Stimulated activated CD4-positive, alpha-beta T cell treated with anti-CD3 and anti-CD28 coated beads, TNF-alpha, amount 100 ng/mL, for 4 hours (primary cell): ENCODE data around the gene ZNF324B.
"Not testable (repeated sequence)": the region's sequence is repeated elsewhere in the genome, so short reads cannot be mapped to it uniquely, and the experiment has no call there.

Experiments
- DNase-seq, 3 experiments: peaks; one replicate each; pipeline ENCODE4 v3.0.0-alpha.2; 2020; ENCODE audit warnings: low read depth in 3 of 3

The ZNF324B gene

DNA sequence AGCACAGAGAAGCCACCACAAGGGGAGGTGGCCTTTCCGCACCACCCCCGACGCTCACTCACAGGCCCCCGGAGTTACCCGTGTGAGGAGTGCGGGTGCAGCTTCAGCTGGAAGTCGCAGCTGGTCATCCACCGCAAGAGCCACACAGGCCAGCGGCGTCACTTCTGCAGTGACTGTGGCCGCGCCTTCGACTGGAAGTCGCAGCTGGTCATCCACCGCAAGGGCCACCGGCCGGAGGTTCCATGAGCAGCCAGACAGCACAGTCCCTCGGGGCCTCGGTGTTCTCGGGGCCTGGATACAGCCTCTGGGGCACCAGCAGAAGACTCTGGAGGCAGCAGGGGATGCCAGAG is 29.0 kb downstream of the ZNF324B start:
- no peak for DNase-seq

DNA sequence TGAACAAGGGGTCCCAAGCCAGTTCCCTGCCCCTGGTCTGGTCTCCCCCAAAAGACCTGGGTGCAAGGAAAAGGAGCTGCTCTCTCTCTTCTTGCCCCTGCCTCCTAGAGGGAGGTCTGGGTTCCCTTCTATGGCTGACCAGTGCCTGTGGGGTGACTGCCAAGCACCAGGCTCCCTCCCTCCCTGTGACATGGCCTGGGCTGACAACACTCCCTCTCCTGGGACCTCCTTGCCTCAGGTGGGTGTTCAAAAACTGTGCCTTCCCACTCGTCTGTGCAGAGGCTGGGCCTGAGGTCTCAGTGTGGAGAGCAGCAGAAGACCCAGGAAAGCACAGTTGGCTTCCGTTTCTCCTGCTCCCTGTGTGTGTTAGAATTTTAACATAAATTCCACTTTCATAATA is 29.4 kb downstream of the ZNF324B start:
- no peak for DNase-seq

DNA sequence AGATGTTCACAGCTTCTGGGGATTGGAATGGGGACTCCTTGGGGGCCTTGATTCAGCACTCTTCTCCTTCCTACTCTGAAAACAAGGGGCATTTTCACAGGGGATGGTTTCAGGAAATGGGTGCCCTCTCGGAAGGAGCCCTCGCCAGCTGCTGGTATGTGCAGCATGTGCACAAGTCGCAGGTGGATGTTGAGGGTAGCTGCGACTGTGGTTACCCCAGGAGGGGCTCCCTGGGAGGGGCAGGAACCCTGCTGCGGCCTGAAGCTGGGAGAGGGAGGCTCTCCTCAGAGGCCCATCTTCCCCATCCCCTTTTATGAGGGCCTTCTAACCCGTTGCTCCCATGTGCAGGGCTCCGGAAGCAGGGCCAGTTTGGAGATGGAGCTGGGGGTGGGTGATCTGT is 30.9 kb downstream of the ZNF324B start:
- DNase-seq = no peak

DNA sequence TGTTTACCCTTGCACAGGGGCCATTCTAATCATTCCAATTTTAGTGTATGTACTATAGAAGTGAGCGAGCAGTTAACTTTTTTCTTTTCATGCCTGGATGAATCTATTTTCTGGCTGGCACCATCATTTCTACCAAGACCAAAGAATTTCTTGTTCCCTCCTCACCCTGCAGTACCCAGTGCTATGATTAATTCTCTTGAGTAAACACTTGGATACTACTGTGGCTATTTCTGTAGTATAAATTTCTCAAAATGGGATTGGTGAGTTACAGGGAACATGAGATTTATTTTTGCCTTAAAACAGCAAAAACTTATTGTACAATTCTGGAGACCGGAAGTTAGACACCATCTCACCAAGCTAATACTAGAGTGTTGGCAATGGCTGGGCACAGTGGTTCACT is 32.4 kb downstream of the ZNF324B start:
- no peak for DNase-seq

DNA sequence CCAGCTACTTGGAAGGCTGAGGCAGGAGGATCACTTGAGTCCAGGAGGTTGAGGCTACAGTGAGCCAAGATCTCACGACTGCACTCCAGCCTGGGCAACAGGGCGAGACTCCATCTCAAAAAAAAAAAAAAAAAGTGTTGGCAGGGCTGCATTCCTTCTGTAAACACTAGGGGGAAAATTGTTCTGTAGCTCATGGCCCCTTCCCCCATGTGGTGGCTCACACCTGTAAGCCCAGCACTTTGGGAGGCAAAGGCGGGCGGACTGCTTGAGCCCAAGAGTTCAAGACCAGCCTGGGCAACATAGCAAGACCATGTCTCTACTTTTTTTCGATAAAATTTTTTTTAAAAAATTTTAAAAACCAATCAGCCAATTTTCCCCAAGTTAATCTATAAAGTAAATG is 32.9 kb downstream of the ZNF324B start:
- not testable (repeated sequence) for DNase-seq

DNA sequence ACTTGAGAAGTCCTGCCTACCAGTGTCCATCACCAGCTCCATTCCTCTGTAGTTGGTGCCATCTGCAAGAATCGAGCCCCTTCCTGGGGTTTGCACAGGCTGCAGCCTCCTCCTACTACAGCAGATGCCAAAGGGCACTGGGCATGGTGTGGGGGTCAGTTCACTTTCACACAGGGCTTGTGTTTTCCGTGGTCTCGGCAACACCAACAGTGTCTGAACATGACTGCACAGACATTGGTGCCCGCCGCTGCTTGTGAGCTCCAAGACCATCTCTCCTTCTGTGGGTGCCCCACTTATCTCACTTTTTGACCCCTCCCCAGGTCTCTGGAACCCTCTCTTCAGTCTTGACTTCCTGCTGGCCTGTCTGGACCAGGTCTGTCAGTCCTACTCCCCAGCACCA is 40.0 kb downstream of the ZNF324B start:
- DNase-seq = no peak

DNA sequence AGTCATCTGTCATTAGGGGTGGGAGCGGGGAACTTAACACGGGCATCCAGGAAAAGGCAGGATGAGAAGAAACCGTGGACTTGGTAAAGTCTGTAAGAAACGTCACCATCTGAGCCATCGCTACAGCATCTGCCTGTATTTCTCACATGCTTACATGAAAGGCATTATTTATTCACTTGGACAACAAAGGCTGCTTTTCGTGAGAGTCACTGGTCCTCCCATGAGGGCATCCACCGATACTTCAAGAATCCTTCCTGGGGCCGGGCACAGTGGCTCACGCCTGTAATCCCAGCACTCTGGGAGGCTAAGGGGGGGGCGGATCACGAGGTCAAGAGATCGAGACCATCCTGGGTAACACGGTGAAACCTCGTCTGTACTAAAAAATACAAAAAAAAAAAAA is 40.8 kb downstream of the ZNF324B start:
- DNase-seq = no peak

DNA sequence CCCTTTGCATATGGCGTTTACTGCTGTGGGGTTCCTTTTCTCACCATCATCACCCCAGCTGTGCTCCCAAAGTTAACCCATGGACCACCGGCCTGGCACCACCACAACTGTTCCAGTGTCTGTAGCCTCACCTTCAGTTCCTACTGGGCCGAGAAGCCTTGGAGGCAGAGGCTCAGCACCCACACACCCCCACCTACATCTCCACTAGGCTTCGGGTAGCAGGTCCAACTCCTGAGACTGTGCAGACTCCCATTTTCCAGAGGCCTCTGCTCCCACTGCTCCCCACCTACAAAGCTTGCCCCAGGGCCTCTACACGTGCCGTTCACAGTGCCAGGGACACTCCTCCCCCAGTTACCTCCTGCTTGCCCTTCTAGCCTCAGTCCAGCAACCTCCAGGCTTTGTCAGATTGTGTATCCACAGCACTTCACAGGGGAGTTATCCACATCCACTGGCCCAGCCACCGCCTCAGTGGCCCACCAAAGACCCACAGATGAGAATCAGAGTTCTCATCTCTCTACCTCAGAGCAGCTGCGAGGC is 46.3 kb downstream of the ZNF324B start:
- no peak for DNase-seq

DNA sequence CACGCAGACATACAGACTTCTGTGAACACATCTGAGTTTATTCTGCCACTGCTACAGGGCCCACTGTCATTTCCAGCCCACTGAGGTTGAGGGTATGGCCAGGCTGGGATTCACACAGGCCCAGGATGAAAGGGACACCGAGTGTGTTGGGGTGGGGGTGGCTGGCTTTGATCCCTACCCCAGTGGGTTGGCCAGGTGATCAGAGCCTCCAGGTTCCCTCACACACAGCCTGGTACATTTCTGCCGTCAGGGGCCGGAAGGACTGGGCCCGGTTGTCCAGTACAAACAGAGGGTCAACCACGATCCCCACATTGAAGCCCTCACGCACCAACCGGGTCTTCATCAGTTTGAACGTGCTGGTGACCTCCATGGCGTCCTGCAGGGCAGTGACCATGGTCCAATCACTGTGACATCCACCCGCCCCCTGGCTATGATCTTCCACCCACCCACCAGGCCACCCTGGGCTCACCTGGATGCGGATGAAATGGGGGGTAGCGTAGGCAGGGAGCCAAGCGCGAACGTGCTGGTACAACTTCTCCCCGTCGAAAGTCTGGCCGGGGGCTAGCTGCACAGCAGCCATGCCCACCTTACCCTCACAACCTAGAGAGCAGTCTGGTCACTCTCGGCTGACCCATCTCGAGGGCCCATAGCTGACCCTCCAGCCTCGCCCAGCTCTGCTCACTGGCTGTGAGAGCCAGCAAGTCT is 47.0 kb downstream of the ZNF324B start:
- no peak for DNase-seq

DNA sequence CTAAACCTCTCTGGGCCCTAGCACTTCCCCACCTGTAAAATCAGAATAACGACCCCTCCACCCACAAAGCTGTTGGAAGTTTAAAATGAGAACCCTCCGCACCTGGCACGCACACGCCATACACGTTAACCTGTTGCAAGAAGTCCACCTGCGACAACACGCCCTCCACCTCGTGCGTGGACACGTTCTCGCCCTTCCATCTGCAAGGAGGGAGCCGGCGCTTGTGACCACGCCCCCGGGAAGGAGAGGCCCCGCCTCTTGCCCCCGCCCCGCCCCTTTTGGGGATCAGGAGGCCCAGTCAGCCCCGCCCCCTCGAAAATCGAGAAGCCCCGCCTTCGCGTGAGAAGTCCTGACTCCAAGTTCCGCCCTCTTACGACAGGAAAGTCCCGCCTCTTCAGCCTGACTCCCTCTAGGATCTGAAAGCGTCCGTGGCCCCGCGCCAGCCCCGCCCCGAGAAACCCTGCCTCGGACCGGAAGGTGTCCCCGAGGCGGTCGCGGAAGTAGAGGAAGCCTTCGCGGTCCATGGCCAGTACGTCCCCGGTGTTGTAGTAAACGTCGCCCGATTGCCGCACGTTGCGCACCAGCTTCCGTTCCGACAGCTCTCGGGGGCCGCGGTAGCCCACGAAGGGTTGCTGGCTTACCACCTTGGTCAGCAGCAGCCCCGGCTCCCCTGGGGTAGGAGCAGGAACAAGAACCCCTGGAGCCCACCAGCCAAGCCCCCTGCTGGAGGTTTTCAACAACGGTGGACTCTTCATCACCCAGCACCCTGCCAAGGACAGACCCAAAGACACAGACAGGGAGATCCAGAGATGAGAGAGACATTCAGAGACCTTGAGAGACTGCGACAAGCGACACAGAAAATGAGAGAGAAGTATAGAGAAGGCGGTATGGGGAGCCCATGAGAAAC is 47.9 kb downstream of the ZNF324B start:
- DNase-seq = peak; percentile 93 to 99 (median 93)

DNA sequence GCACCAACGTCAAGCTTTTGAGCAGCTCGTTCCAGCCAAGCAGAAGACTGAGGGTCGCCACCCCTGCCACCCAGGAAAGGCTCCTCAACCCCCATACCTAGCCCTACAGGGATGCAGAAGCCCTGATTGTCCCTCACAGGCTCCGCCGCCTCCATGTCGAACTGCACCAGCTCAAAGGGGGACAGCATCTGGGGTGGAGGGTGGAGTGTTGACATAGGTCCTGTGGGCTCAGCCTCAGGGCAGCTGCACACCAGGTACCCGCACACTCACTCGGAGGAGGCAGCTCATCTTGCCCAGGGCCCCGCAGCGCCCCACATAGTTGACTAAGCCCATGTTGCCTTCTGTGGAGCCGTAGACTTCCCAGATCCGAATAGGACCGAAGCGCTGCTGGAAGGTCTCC is 48.8 kb downstream of the ZNF324B start:
- no peak for DNase-seq
